Inflammatory macrophage treated with lipopolysaccharide for 4 hours (primary cell): Measurements from ENCODE around the gene MEAF6.
A peak's percentile ranks its signal among the peaks of the same experiment; 100 is the strongest.
"Not testable (repeated sequence)": the region's sequence is repeated elsewhere in the genome, so short reads cannot be mapped to it uniquely, and the experiment has no call there.

Source experiments
- DNase-seq: peaks from one replicate; pipeline ENCODE4 v3.0.0-alpha.2; 2020

MEAF6 gene

DNA sequence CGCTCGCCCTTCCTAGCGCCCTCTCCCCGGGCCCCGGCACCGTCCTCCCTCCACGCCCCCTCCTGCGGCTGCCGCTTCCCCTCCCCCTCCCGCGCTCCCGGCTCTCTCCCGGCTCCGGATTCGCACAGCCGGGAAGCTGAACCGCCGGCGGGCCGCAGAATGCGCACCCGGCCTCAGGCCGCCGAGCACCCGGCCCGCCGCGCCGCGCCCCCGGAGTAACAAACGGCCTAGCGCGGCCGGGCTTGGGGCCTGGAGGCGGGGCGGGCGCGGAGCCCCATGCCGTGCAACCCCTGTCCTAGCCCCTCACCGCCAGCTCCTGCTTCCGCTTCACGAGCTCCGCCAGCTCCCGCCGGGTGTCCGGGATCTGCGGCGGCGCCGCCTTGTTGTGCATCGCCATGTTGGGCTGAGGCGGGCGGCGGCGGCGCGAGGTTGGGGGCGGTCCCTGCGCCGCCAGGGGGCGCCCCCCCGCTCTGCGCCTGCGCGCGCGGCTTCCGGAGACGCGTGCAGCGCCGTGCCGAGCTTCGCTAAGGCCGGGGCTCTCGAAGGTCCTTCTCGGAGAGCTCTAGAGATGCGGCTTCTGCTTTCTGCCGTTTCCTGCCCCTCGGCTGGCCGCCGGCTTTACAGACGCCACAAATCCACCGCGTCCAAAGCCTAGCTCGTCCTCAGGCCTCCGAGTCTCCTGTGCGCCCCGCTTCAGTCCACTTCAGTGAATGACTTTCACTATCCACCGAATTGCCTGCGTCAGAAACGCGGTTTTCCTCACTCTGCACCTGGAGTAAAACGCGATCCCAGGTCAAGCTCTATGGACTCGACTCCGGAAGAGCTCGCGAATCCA, at the start of gene MEAF6:
Gene MEAF6 (minus strand): TSS at position 417 of the 835 bp plus-strand sequence. CDS start 20 bp downstream, at position 397.
- DNase-seq: peak; percentile 87

DNA sequence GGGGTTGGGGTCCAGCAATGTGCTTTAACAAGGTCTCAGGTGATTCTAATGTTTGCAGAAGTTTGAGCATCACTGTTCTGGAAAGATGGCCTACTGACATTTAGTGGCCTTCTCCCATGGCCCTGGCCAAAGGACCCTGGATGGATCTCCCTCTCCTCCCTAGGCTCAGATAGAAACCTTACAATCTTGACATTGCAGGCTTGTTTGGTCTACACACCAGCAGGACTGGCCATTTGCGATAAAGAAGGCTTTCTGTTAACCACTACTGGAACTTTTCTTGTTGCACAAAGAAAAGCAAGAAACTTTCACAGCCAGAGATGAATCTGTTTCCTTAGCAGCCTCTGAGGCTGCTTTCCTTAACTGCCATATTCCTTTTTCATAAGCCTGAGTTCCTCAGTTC, 48.4 kb upstream of the MEAF6 start:
- DNase-seq: no peak

DNA sequence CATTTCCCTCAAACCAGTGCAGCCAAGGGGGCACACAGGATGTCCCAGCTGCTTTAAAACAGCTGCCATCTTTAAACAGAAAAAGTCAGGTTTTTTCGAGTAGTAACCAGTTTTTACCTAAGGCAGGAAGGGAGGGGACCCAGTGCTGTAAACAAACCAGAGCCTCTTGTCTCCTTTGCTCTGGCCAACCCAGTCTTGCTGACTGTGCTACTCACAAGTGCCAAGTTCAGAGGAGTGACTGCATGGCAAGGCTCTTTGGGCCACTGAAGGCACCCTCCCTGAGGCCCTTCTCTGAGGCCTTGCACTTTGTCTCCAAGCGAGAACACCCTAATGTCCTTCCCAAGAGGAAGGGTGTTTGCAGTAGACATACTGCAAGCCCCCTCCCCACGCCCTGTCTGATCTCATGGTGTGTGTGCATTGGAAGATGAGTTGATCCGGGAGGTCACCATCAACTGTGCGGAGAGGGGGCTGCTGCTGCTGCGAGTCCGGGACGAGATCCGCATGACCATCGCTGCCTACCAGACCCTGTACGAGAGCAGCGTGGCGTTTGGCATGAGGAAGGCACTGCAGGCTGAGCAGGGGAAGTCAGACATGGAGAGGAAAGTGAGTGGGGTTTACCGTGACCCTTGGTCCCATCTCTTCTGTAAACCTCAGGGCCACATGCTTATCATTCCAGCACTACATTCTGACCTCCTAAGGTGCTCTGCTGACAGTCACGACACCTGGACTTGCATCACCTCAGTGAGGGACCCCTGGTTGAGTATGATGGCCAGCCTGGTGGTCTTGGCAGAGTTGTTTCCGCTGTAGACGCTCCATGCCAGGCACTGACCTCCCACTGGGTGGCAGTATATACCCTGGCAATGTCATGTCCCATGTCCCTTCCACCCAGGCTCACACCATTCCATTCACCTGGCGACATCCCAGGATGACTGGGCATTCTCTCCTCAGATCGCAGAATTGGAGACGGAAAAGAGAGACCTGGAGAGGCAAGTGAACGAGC, 46.9 kb upstream of the MEAF6 start:
- DNase-seq: no peak

DNA sequence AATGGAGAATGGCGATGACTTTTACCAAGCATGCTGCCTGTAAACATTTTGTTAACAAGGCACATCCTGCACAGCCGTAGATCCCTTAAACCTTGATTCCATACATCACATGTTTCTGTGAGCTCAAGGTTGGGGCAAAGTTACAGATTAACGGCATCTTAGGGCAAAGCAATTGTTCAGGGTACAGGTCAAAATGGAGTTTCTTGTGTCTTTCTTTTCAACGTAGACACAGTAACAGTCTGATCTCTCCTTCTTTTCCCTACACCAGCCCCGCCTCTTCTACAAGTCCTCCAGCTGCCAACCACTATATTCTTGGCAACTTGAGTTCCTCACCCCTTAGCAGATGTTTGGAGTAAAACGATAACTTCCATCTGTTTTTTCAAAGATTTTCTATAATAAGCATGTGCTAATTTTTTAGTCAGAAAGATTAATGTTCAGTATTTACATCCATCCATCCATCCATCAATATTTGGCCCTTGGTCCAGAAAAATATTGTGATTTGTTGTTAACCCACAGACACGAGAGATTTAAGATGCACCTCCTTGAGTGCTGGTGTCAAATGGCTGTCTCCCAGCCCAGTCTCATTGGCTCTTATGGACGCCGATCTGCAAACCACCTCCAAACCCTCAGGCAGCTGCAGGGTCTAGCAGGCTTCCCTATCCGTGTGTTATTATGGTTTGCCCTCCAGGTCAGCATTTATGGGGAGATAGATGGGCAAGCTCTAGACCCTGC, 46.0 kb upstream of the MEAF6 start:
- DNase-seq: no peak

DNA sequence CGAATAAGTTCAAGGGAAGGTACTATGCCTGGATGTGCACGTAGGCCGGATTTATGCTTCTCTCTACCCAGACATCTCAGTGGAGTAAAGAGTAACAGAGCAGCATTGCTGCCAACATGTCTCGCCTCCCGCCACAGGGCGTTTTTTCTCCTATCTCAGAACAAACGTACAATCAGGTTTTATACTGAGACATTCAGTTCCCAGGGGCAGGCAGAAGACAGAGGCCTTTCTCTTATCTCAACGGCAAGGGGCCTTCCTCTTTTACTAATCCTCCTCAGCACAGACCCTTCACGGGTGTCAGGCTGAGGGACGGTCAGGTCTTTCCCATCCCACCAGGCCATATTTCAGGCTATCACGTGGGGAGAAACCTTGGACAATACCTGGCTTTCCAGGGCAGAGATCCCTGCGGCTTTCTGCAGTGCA, 45.4 kb upstream of the MEAF6 start:
- DNase-seq: not testable (repeated sequence)

DNA sequence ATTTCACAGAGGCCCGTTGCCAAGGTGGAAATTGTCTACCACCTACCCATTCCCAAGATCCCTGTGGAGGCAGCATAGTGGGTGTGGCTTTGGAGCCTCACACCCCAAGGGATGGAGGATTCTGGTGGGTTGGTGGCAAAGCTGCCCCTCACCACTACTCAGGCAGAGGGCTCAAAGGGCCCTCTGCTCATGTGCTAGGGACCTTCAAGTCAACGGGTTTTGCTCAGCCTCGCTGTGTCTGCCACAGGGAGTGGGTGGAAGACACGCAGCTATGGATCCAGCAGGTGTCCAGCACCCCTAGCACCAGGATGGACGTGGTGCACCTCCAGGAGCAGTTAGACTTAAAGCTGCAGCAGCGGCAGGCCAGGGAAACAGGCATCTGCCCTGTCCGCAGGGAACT, 44.5 kb upstream of the MEAF6 start:
- DNase-seq: no peak

DNA sequence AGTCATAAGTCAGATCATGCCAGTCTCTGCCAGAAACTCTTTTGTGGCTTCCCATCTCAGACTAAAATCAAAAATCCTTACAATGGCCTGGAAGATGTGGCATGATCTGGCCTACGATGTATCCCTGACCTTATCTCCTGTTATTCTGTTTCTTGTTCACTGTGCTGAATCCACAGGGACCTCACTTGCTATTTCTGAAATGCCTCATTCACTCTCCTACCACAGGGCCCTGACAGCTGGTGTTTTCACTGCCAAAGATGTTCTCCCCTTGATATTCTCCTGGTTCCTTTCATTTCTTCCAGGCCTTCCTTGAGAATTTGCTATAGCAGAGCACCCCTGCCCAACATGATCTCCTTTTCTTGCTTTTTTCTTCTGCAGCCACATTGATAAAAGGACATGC, 43.8 kb upstream of the MEAF6 start:
- no peak for DNase-seq

DNA sequence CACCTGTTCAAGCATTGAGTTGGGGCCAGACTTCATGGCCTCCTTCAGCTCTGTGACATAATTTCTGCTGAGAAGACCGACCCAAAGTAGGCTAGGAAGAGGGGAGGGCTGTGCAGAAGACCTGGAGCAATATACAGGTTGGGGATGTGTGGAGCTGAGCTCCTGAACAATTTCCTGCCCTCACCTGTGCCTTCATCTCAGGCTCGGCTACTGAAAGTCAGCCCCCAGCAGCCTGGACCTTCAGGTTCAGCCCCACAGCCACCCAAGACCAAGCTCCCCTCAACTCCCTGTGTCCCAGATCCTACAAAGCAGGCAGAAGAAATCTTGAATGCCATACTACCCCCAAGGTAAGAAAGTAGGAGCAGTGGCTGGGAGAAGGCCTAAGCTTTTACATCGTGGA, 42.8 kb upstream of the MEAF6 start:
- DNase-seq: no peak

DNA sequence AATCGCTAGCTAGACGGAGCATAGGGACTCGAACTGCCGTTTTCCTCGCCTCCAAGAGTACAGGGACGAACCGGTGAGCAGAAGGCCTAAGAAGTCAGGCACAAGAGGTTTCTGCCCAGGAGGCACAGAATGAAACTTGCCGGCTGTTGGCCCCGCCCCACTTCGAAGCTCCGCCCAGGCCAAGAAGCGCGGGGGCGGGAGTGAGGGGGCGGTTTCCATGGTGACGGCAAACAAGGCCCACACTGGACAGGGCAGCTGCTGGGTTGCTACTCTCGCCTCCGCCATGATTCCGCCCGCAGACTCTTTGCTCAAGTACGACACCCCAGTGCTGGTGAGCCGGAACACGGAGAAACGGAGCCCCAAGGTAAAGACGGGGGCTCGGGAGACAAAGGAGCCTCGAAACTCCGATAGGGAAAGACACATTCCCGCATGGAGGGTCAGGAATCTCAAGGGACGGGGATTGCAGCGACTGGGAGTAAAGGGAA, 42.2 kb upstream of the MEAF6 start, which contains the start of gene DNALI1:
Gene DNALI1 (plus strand): TSS at position 229 of the 485 bp plus-strand sequence. CDS start 55 bp downstream, at position 284.
- peak; percentile 44 for DNase-seq

DNA sequence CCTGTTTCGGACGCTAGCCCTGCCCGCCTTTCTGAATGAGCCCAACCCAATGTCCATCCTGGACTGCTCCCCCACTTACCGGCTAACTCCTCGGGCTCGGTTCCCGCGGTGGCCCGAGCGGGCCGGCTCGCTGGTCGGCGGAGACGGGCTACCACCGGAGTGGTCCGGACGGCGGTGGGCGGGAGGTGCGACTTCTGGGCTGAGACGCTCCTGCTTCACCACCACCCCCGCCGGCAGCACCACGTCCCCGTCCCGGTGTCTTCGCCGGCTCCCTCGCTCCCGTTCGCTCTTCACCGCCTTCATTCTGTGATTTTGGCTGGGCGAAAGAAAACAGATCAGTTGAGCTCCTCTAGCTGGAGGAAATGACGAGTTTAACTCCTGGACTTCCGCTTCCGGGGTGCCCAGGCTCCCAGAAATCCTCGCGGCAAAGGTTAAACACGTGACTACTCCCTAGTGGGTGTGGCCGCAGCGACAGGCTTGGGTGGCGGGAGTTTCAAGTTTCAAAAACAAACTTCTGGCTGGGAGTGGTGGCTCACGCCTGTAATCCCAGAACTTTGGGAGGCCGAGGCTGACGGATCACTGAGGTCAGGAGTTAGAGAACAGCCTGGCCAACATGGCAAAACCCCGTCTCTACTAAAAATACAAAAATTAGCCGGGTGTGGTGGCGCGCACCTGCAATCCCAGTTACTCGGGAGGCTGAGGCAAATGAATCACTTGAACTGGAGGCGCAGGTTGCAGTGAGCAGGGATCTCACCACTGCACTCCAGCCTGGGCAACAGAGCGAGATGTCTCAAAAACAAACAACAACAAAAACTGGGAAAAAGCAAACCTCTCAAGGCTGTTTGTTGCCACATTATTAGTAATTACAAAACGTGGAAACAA, 39.6 kb upstream of the MEAF6 start, which contains the start of gene SNIP1:
Gene SNIP1 (minus strand): TSS at position 367 of the 882 bp plus-strand sequence. CDS start 64 bp downstream, at position 303.
- DNase-seq: peak; percentile 97

DNA sequence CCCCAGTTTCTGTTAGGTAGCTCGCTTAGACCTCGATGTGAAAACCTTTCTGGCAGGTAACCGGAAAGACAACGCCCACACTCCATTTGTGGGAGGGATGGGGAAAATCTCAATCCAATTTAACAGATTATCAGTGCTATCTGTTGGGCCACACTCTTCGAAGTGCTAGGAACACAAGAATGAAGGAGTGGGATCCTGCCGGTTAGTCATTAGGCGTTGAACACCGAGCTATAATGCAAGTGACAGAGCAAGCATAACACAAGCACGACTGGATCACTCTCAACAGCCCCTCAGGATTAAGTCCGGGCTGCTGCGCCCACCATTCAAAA, 39.0 kb upstream of the MEAF6 start:
- DNase-seq: no peak

DNA sequence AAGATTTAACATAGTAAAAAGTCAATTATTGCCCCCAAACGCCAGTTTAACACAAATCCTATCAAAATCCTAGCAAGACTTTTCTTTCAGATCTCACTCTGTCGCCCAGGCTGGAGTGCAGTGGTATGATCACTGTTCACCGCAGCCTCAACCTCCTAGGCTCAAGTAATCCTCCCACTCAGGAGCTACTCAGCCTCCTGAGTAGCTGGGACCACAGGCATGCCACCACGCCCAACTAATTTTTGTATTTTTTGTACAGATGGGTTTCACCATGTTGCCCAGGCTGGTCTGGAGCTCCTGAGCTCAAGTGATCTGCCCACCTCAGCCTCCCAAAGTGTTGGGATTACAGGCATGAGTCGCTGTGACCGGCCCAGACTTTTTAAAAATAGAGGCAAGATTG, 34.8 kb upstream of the MEAF6 start:
- DNase-seq: no peak

DNA sequence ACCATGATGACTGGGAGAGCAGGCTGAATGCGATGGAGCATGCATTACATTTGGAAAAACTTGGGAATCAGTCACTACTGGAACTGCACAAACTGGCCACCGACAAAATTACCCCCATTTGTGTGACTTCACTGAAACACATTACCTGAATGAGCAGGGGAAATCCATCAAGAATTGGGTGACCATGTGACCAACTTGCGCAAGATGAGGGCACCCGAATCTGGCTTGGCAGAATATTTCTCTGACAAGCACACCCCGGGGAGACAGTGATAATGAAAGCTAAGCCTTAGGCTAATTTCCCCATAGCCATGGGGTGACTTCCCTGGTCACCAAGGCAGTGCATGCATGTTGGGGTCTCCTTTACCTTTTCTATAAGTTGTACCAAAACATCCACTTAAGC, 30.5 kb upstream of the MEAF6 start:
- no peak for DNase-seq

DNA sequence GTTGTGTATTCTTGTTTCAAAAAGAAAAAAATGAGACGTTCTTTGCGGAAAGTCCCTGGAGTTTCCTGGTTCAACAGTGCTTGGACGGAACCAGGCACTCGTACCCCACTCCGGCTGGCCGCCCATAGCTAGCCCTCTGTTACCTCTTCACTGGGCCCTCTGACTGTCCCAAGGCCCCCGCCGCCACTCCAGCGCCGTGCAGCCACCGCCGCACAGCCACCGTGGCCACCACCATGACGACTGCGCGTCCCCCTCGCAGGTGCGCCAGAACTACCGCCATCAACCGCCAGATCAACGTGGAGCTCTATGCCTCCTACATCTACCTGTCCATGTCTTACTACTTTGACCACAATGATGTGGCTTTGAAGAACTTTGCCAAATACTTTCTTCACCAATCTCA, 30.0 kb upstream of the MEAF6 start:
- no peak for DNase-seq

DNA sequence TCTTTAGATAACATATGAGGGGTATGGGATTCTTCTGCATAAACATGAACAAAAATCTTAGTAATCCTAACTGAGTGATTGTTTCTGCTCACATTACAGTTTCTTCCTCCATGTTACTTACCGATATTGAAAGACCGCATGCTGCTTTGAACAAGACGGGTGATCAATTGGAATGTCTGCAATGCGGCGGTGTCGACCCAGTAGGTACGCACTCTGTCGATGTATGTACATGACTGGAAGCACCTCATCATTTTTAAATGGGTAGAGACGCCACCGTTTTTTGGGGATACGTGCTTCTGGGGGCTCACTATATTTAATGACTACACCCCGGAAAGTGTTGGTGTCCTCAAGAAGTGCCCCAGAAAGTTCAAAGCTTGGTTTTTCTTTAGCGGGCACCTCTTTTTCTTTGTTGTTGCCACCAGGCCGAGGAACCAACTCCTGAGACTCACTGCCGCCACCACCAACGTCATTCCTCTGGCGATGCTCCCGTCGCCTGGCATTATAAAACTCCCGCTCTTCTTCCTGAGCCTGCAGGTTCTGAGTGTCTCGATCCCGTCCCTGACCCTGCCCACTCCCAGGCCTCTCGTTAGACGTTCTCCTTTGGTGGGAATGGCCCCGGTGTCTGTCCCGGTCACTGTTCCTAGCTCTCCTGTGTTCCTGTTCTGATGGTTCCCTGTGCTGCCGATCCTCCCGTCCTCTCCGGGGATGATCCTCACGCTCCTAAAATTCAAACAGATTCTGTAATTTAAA, 25.6 kb upstream of the MEAF6 start:
- no peak for DNase-seq

DNA sequence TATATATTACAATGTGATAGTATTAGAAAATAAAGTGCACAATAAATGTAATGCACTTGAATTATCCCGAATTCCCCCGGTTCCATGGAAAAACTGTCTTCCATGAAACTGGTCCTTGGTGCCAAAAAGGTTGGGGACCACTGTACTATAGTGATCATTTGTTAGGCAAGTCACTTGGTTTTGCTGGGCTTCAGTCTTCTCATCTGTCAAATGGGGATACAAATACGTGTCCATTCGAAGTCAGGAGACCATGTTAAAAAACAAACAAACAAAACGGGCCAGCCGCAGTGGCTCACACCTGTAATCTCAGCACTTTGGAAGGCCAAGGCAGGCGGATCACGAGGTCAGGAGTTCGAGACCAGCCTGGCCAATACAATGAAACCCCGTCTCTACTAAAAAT, 24.6 kb upstream of the MEAF6 start:
- DNase-seq: not testable (repeated sequence)

DNA sequence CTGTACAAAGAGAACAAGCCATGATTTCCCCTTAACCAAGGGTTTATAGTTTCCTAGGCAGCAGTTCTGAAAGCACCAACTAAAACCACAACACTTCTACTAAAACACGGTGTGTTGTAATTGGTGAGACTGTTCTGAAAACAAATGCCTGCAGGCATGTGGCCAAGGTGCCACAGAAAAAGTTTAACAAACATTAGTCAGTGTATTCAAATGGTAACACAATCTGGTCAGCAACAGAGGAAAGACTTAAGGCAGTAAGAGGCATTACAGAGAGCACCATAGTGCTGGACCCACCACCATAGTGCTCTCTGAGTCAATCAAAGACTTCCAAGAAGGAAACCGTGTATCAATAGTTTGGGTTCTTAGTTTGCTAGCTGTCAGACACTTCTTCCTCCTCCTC, 22.8 kb upstream of the MEAF6 start:
- no peak for DNase-seq

DNA sequence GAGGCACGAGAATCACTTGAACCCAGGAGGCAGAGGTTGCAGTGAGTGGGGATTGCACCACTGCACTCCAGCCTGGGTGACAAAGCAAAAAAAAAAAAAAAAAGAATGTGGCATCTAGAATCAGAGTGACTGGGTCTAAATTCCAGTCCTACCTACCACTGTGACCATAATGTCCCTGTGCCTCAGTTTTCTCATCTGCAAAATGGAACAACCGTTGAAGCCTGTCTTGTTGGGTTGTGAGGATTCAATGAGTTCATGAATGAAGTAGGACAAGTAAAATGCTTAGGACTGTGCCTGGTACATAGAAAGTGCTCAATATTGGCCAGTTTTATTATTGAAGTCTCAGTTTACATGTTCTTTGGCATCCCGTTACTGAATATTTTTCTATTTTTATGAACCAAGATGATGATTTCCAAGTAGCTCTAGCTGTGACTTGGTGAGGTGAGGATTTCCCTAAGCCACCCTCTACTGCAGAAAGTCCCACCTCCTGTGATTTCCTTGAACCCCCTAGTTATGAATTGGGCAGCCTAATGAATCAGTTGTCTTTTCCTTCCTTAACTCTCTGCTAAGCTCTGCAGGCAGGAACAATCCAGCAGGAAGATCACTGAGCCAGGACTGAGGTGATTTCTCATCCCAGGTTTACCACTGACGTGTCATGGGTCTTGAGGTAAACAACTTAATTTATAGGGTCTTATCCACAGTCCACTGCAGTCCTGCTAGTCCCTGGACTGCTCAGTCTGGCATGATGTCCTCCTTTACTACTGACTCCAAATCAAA, 18.9 kb upstream of the MEAF6 start:
- no peak for DNase-seq

DNA sequence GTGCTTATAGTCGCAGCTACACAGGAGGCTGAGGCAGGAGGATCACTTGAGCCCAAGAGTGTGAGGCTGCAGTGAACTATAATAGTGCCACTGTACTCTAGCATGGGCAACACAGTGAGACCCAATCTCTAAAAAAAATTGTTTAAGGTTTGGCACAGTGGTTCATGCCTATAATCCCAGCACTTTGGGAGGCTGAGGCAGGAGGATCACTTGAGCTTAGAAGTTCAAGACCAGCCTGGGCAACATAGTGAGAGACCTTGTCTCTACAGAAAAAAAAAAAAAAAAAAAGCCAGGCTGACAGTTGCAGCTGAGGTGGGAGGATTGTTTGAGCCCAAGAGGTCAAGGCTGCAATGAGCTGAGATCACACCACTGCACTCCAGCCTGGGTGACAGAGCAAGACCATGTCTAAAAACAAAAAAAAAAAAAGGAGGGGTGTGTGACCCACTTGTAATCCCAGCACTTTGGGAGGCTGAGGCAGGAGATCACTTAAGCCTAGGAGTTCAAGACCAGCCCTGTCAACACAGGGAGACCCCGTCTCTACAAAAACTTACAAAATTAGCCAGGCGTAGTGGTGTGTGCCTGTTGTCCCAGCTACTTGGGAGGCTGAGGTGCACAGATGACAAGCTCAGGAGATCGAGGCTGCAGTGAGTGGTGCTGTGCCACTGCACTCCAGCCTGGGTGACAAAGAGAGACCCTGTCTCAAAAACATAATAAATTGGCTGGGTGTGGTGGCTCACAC, 18.0 kb upstream of the MEAF6 start:
- DNase-seq: not testable (repeated sequence)
